ENCODE data around the gene MYO5B.

MYO5B gene

GRCh38 chr18:49922228-49922627 is 272.7 kb downstream of the MYO5B start:
- no peaks in the 10 kb centered on the region; the same call in none of the 2 replicates for H3K27me3 ChIP-seq (ENCODE audit: low read length)
- no peaks in the 10 kb centered on the region for H3K36me3 ChIP-seq (ENCODE audit: low read length)
- no peak overlapping the region for H3K4me2 ChIP-seq (ENCODE audit: low read depth, low read length, poor library complexity, severe bottlenecking)
- H3K9me2 ChIP-seq (replicated peaks; ENCODE audit: insufficient read depth, low read length): no peaks in the 10 kb centered on the region
- no peak overlapping the region for H3K4me3 ChIP-seq (ENCODE audit: insufficient read depth, low read length, poor library complexity, severe bottlenecking)
- H3K9me3 ChIP-seq (ENCODE audit: insufficient read depth, low read length): no peaks in the 10 kb centered on the region
- H3K79me2 ChIP-seq (ENCODE audit: insufficient read depth, low read length): no peaks in the 10 kb centered on the region
- H4K20me1 ChIP-seq (ENCODE audit: low read depth, low read length): no peaks in the 10 kb centered on the region
- H3F3A ChIP-seq (ENCODE audit: insufficient read depth): no peaks in the 10 kb centered on the region
- no peak for TF ChIP-seq EZH2phosphoT487 (conservative IDR thresholded peaks at IDR 0.05; ENCODE audit: low read length)
- TF ChIP-seq, protein P1, sequence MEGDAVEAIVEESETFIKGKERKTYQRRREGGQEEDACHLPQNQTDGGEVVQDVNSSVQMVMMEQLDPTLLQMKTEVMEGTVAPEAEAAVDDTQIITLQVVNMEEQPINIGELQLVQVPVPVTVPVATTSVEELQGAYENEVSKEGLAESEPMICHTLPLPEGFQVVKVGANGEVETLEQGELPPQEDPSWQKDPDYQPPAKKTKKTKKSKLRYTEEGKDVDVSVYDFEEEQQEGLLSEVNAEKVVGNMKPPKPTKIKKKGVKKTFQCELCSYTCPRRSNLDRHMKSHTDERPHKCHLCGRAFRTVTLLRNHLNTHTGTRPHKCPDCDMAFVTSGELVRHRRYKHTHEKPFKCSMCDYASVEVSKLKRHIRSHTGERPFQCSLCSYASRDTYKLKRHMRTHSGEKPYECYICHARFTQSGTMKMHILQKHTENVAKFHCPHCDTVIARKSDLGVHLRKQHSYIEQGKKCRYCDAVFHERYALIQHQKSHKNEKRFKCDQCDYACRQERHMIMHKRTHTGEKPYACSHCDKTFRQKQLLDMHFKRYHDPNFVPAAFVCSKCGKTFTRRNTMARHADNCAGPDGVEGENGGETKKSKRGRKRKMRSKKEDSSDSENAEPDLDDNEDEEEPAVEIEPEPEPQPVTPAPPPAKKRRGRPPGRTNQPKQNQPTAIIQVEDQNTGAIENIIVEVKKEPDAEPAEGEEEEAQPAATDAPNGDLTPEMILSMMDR (IDR thresholded peaks at IDR 0.05; ENCODE audit: insufficient read depth, low read length, poor library complexity, severe bottlenecking): no peak
- no peak overlapping the region for H3K9ac ChIP-seq (ENCODE audit: low read length)
- no peak overlapping the region for H2AFZ ChIP-seq (ENCODE audit: low read depth, low read length, severe bottlenecking)
- no peak overlapping the region for H3K27ac ChIP-seq (ENCODE audit: low read depth, low read length)

DNA sequence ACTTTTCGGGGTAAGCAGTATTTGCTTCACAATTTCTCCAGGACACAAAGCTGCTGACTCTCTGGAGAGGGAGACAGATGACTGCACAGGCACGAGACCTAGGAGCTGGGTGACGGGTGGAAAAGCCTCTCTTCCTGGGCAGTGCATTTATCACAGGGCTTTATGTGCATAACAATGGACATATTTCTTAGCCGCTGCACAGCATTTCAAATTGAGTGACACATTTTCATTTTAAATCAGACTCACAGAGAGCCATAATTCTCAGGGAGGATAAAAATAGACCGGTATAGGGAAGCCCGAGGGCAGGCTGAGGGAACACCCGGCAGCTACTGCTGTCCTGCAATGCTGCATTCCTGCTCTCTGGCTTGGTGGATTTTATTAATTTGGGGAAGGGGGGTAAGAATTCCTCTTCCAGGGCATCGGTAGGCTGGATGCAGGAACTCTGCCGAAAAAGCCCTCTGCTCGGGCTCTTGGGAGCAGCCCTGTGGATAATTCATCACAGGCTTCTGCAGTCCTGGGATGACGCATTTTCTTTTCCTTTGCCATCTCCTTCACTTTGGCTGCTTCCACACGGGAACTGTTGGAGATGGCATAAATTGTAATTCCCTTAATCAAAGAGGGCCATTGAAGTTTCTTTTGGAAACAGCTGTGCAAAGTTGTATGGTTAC is 273.5 kb downstream of the MYO5B start:
- no peaks in the 10 kb centered on the region for H3K9me3 ChIP-seq (ENCODE audit: insufficient read depth, low read length)
- no peak overlapping the region for H2AFZ ChIP-seq (ENCODE audit: low read depth, low read length, severe bottlenecking)
- H3K4me3 ChIP-seq (ENCODE audit: insufficient read depth, low read length, poor library complexity, severe bottlenecking): no peak overlapping the region
- no peak for TF ChIP-seq EZH2phosphoT487 (conservative IDR thresholded peaks at IDR 0.05; ENCODE audit: low read length)
- TF ChIP-seq, protein P1 (IDR thresholded peaks at IDR 0.05; ENCODE audit: insufficient read depth, low read length, poor library complexity, severe bottlenecking): no peak
- no peaks in the 10 kb centered on the region for H3K9me2 ChIP-seq (replicated peaks; ENCODE audit: insufficient read depth, low read length)
- no peak overlapping the region for H3K9ac ChIP-seq (ENCODE audit: low read length)
- H3K27ac ChIP-seq (ENCODE audit: low read depth, low read length): no peak overlapping the region
- H3K27me3 ChIP-seq (ENCODE audit: low read length): no peaks in the 10 kb centered on the region; the same call in none of the 2 replicates
- H3K36me3 ChIP-seq (ENCODE audit: low read length): no peaks in the 10 kb centered on the region
- H3K4me2 ChIP-seq (ENCODE audit: low read depth, low read length, poor library complexity, severe bottlenecking): no peak overlapping the region
- no peaks in the 10 kb centered on the region for H3K79me2 ChIP-seq (ENCODE audit: insufficient read depth, low read length)
- no peaks in the 10 kb centered on the region for H3F3A ChIP-seq (ENCODE audit: insufficient read depth)
- no peaks in the 10 kb centered on the region for H4K20me1 ChIP-seq (ENCODE audit: low read depth, low read length)

GRCh38 chr18:49920731-49921130 is 274.2 kb downstream of the MYO5B start:
- Histone ChIP-seq H3K4me2 (ENCODE audit: low read depth, low read length, poor library complexity, severe bottlenecking) (no peak overlapping the region), H2AFZ (ENCODE audit: low read depth, low read length, severe bottlenecking) (no peak overlapping the region), H4K20me1 (ENCODE audit: low read depth, low read length) (no peaks in the 10 kb centered on the region), H3K27ac (ENCODE audit: low read depth, low read length) (no peak overlapping the region), H3K9me3 (ENCODE audit: insufficient read depth, low read length) (no peaks in the 10 kb centered on the region), H3K9ac (ENCODE audit: low read length) (no peak overlapping the region), H3K36me3 (ENCODE audit: low read length) (no peaks in the 10 kb centered on the region), H3K9me2 (replicated peaks; ENCODE audit: insufficient read depth, low read length) (no peaks in the 10 kb centered on the region), H3F3A (ENCODE audit: insufficient read depth) (no peaks in the 10 kb centered on the region), H3K79me2 (ENCODE audit: insufficient read depth, low read length) (no peaks in the 10 kb centered on the region), H3K27me3 (ENCODE audit: low read length) (no peaks in the 10 kb centered on the region; the same call in none of the 2 replicates), H3K4me3 (ENCODE audit: insufficient read depth, low read length, poor library complexity, severe bottlenecking) (no peak overlapping the region)
- TF ChIP-seq EZH2phosphoT487 (conservative IDR thresholded peaks at IDR 0.05; ENCODE audit: low read length): no peak
- TF ChIP-seq, protein P1 (IDR thresholded peaks at IDR 0.05; ENCODE audit: insufficient read depth, low read length, poor library complexity, severe bottlenecking): no peak
